ENCODE measurements around the gene AHDC1.
"Not testable (repeated sequence)": the region's sequence is repeated elsewhere in the genome, so short reads cannot be mapped to it uniquely, and the experiment has no call there.

The AHDC1 gene

DNA sequence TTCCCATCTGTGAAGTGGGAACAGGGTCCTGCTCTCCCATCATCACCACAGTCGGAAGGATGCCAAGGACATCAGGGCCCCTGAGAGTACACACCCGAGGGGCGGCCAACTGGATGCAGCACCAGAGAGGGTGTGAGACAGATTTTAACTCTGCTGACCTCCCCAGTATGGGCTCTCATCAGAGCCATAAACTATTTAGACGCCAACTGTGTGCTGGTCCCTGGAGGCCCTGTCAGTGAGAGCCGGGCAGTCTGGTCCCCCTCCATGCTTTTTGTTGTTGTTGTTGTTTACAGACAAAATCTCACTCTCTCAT lies 29.3 kb upstream of the AHDC1 start:
- TF ChIP-seq, protein P1, sequence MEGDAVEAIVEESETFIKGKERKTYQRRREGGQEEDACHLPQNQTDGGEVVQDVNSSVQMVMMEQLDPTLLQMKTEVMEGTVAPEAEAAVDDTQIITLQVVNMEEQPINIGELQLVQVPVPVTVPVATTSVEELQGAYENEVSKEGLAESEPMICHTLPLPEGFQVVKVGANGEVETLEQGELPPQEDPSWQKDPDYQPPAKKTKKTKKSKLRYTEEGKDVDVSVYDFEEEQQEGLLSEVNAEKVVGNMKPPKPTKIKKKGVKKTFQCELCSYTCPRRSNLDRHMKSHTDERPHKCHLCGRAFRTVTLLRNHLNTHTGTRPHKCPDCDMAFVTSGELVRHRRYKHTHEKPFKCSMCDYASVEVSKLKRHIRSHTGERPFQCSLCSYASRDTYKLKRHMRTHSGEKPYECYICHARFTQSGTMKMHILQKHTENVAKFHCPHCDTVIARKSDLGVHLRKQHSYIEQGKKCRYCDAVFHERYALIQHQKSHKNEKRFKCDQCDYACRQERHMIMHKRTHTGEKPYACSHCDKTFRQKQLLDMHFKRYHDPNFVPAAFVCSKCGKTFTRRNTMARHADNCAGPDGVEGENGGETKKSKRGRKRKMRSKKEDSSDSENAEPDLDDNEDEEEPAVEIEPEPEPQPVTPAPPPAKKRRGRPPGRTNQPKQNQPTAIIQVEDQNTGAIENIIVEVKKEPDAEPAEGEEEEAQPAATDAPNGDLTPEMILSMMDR (IDR thresholded peaks at IDR 0.05; ENCODE audit: low read depth, low read length): no peak
- H3K4me3 ChIP-seq (replicated peaks in 1 of 2; ENCODE audit: low read depth in 2 of 2, low read length in 2 of 2): no peak overlapping the region
- no peak for DNase-seq (ENCODE audit: low read depth in 2 of 2)

DNA sequence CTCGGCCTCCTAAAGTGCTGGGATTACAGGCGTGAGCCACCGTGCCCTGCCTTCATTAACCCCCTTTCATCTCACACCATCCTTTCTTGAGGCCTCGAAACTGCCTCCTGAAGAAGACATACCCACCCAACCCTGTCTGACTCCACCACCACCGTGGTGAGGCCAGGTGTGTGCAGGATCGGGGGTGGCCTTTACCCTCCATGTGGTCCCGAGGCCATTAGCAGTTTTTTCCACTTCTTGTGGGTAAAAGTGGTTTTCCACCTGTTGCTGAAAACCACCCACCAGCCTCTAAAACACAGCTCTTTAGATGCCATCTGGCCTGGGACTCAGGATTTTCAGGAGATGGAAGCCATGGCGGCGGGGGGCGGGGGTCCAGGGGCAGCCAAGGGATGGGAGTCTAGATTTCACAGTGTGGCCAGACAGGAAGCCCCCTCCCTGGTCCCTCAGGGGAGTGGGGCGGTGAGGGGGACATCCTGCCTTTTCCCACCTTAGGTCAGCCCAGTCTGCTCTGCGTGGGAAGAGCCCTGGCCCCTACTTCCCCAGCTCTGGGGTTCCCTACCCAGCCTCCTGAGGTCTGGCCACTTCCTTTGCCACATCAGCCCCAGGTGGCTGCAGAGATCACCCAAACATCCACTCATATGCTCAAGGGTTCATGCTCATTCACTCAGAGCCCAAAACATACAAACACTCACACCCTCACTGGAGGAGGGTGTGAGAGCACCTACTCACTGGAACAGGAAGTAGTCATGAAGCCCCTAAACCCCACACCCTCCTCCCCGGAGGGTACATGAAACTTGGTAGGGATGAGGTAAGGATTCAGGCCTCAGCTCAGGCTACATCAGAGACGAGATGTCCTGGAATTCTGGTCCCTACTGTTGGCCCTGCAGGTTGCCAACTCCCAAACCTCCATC lies 28.7 kb upstream of the AHDC1 start:
- no peak for DNase-seq (ENCODE audit: low read depth in 2 of 2)
- no peak overlapping the region for H3K4me3 ChIP-seq (replicated peaks in 1 of 2; ENCODE audit: low read depth in 2 of 2, low read length in 2 of 2)
- TF ChIP-seq, protein P1 (IDR thresholded peaks at IDR 0.05; ENCODE audit: low read depth, low read length): no peak

DNA sequence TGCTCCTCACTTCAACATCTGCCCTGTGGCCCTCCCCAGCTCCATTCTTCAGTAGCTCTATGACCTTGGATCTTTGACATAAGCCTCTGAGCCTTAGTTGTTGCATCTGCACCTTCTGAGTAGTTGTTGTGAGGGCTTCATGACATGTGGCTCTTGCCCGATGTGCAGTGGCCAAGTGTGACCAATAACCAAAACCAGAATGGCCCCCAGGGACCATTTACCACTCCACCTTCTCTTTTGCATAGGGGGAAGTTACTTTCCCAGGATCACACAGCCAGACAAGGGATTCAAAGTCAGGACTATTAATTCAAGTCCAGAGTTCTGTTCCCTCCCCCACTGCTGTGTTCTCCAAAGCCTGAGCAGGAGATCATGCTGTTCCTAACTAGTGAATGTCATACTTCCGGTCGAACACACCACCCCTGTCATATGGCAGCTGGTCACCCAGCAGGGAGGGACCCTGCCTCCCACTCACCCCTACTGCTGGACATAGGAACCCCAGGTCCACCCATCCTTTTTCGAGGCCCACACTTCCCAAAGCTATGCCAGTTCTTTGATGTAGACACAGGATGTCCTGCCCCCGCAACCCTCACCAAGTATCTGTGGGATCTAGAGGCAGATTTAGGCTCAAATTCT lies 27.0 kb upstream of the AHDC1 start:
- TF ChIP-seq, protein P1 (IDR thresholded peaks at IDR 0.05; ENCODE audit: low read depth, low read length): no peak
- DNase-seq (ENCODE audit: low read depth in 2 of 2): no peak
- H3K4me3 ChIP-seq (replicated peaks in 1 of 2; ENCODE audit: low read depth in 2 of 2, low read length in 2 of 2): no peak overlapping the region

DNA sequence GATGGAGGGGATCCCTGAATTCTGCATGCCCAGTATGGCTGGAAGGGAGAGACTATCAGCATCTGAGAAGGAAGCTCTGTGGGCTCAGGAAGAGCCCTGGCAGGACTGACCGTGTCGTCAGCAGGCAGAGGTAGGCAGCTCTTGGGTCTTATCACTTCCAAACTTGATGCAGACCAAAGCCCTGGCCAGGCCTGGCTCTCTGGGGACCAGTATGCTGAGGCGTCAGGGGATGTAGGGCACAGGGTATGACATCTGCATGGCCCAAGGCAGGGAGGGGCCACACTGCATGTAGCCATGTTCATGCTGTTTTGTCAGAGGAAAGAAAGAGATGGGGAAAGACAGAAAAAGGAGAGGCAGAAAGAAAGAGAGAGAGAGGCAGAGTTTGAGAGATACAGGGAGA lies 24.8 kb upstream of the AHDC1 start:
- no peak overlapping the region for H3K4me3 ChIP-seq (replicated peaks in 1 of 2; ENCODE audit: low read depth in 2 of 2, low read length in 2 of 2)
- TF ChIP-seq, protein P1 (IDR thresholded peaks at IDR 0.05; ENCODE audit: low read depth, low read length): no peak
- DNase-seq (ENCODE audit: low read depth in 2 of 2): no peak

DNA sequence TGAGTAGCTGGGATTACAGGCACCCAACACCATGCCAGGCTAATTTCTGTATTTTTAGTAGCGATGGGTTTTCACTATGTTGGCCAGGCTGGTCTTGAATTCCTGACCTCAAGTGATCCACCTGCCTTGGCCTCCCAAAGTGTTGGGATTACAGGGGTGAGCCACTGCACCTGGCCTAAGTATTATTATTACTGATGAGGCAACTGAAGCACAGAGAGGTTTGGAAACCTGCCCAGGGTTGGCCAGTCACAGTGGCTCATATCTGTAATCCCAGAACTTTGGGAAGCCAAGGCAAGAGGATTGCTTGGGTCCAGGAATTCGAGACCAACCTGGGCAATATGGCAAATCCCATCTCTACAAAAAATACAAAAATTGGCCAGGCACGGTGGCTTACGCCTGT lies 23.8 kb upstream of the AHDC1 start:
- H3K4me3 ChIP-seq (replicated peaks in 1 of 2; ENCODE audit: low read depth in 2 of 2, low read length in 2 of 2): not testable (repeated sequence)
- DNase-seq (ENCODE audit: low read depth in 2 of 2): peak in 1 of 2 donors; percentile 27

DNA sequence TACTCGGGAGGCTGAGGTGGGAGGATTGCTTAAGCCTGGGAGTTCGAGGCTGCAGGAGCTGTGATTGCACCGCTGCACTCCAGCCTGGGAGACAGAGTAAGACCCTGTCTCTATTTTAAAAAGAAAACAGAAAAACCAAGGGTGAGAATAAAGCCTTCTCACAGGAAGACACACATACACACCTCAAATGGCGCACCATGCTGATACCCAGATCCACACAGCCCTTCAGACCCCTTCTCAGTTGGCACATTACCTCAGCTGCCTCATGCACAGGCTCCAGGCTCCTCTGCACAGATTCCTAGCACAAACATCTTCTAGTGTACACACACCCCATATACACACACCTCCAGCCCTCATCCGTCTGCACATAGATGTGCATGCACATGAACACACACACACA lies 23.1 kb upstream of the AHDC1 start:
- DNase-seq (ENCODE audit: low read depth in 2 of 2): no peak
- no peak overlapping the region for H3K4me3 ChIP-seq (replicated peaks in 1 of 2; ENCODE audit: low read depth in 2 of 2, low read length in 2 of 2)
- TF ChIP-seq, protein P1 (IDR thresholded peaks at IDR 0.05; ENCODE audit: low read depth, low read length): no peak

DNA sequence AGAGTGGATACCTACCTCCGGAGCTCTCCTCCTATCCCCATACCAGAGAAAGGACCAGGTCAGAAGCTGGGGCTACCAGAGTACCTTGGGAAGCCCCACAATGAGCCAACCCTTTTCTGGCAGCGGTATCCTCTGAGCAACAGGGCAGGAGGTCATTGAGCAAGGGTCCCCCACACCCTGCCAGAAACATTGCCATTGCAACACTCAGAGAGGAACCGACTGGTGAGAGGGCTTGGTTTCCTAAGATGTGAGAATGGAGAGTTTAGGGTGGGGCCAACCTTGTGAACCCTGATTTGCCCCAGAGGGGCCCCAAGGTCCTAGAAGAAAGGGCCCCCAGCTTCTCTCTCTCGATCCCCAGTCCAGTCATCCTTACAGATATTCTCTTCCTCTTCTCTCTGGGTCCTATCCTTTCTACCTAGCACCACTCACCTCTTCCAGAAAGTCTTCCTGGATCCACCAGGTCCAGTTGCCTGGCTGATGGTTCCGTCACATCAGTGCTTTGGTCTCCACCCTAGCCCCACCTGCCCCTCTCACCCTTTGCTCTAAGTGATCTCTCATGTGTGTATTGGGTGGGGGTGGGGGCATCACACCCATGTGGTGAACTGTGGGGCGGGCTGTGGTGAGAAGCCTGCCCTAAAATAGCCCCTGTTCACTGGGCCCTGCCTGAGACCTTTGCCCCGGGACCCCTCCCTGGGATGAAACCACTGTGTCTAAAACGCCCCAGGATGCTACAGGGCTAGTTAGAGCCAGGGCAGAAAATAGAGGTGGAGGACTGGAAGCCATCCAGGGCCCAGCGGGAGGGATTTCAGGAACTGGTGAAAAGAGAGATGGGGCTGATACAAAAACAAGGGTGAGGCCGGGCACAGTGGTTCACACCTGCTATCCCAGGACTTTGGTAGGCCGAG lies 22.3 kb upstream of the AHDC1 start:
- H3K4me3 ChIP-seq (replicated peaks in 1 of 2; ENCODE audit: low read depth in 2 of 2, low read length in 2 of 2): no peak overlapping the region
- TF ChIP-seq, protein P1 (IDR thresholded peaks at IDR 0.05; ENCODE audit: low read depth, low read length): no peak
- no peak for DNase-seq (ENCODE audit: low read depth in 2 of 2)

Measured in cardiac fibroblast (primary cell).